ENCODE results near the gene SNPH.
A peak's percentile ranks its signal among the peaks of the same experiment; 100 is the strongest.

SNPH gene

DNA sequence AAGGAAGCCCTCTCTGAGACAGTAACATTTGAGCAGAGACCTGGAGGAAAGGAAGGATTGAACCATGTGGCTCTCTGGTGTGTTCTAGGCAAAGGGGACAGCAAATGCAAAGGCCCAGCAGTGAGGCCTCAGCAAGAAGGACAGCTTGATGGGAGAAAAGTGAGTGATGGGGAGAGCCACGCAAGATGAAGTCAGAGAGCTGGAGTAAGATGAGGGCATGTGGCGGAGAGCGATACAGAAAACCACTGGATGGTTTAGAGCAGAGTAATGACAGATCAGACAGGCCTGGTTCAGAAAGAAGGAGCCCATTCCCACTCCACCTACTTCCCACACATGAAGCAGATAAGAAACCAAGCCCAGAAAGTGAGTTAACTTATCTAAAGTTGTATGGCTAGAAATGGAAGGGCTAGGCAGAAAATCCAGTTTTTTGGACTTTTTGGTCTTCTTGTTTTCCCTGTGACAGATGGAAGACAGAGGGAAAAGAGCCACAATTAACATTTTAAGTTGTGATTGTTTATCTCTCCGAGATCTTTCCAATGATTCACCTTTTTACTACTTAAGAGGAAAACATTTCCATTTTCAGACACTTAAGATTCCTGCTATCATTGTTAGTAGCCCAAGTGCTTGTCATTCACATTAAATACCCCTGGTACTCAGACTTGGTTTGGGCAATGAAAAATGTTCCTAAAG, 723 bp upstream of the SNPH start:
- no peak for DNase-seq

DNA sequence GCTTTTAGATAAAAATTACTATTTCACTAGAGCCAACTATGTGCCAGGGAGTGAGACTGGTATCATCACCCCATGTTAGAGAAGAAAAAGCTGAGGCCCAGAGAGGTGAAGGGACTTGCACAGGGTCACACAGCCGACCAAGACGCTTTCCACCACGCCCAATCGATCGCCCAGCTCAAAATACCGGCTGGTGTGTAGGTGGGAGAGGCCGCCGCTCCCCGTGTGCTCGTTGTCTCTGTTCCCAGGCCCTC, 253 bp upstream of the SNPH start:
- no peak for DNase-seq

DNA sequence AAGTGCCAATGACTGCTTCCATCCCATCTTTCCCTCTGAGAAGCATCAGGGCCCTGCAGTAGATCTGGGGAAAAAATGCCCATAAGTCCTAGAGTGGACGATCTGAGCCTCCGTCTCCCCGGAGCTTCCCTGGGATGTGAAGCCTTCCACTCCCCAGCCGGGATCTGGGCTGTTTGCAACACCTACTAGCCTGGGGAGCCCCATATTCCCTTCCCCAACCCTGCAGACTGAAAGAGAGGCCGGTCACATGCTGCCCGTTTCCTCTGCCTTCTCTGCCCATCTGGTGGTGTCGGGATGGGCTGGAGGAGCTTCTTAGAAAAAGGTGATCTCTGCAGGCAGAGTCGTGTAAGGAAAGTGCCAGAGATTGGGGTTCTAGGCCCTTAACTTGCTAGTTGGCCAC, 1.1 kb downstream of the SNPH start:
- no peak for DNase-seq

DNA sequence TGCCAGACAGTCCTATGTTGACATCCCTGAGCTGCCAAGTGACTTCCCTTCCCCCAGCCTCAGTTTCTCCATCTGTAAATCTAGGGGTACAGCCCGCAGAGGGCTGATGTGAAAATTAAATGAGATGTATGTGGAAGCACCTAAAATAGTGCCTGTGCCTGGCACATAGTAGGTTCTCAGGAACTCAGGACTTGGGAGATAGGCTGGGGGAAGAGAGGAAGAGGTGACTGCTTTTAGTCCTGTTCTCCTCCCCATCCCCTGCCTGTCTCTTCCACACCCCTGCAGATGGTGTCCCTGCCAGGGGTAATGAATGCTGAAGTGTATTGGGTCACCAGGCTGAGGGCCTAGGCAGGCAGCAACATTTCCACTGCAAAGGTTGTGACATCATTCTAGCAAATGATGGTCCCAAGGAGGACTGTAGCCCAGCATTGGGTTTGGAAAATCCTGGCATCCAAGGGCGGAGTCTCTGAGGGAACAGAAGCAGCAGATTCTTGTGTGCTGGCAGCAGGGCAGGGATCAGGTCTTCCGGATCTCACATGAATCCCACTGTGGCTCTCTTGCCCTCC, 1.8 kb downstream of the SNPH start:
- no peak for DNase-seq

DNA sequence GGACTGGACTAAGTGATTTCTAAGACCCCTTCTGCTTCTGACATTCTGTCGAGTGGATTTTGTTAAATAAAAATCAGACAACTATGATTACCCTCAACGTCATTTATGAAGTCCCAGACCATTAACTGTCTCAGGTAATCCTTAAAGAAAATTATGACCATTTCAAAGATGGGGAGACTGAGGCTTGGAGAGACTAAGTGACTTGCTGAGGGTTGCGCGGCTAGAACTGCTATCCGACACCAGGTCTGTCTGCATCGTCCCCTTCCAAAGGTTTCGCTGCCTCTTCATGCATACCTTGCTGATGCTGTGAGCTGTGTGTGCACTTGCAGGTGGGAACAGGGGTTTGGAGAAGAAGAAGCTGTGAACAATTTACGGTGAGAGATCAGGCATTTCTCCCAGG, 3.1 kb downstream of the SNPH start:
- no peak for DNase-seq

DNA sequence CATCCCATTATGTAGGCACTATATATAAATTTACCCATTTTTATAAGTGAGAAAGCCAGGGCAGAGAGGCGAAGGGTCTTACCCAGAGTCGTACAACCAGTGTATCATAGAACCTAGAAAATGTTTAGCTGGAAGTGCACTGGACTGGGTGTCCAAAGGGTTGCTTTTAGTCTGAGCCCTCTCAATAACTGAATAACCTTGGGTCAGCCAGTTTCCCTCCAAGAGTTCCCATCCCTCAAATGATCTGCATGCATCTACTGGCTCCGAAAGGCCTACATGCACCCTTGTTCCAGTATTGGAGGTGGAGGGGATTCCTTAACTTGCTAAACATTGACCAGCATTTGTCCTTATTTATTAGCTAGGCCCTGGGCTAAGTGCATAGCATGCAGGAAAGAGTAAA, 3.8 kb downstream of the SNPH start:
- DNase-seq: no peak

DNA sequence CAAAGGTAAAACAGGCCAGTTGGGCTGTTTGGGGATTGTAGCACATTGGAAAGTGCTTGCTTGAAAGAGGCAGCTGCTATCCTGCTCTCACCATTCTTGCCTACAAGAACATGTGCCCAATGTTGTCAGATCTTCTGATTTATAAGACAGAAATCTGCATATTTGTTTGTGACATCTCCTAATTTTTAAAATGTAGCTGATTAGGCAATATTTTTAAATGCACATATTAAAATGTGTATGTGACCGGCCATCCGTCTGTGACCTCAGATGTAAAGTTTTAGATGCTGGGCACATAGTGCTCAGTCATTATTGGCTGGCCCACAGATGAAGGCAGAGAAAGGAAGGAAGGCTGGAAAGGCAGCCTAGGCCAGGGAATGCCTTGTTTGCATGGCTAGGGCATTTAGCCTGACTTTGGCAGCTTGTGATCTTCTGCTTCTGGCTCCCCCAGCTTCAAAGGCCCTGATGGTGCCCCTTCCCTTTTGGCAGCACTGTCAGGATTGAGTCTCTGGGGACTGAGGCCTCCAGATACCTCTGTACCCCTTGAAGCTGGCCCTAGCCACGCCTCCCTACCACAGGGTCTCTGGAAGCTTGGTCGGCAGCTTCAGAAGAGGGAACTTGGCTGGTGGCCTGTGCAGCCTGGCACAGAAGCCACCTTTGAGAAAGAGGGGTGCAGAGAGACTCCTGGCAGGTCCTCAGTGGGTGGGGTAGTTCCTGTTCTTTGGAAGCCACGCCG, 6.4 kb downstream of the SNPH start:
- DNase-seq: no peak

DNA sequence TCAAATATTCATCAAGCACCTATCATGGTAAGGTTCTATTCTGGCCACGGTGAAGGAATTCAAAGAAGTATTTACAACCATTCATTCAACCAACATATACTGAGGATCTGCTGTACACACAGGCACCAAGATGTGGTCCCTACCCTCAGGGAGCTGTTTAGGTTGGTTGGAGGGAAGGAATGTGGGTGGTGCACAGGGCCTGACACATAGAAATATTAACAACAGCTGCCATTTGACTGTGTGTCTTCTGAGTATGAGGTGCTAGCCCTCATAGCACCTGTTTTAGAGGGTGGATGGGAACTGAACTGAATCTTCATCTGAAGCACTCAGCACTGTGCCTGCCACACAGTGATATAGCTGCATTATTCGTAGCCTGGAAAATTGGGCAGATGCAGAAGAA, 7.3 kb downstream of the SNPH start:
- DNase-seq: no peak

DNA sequence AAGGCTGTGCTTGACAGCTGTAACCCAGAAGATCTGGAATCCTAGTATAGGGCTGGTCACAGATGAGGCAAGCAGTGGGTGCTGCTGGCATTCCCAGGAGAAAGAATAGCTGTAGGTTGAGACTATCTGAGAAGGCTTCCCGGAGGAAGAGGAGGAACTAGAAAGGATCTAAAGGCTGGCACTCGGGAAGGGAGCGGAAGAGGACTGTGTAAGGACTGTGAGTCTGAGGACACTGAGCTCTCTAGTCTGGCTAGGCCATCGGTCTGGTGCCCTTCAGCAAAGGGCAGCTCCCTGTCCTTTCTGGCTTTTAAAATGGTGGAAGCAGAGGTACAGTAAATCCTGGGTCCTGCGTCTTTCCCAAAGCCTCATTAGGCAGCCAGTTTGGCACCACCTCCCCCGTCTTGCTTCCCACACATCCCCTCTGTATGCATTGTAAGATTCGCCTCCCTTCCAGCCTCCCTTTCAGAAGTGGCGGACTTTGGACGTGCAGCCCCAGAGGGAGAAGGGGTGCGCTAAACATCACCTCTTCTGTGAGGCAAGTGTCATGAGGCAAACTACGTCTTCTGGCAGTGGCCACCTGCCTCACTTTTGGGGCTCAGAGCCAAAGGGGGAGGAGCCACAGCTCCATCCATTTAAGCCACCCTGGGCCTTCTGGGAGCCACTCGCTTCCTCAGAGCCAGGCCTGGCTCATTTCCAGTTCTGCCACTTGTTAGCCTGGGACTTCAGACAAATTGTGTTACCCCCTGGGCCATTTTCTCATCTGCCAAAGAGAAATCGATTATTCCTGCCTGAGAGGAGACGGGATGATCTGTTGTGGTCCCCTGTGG, 8.6 kb downstream of the SNPH start:
- DNase-seq: no peak

DNA sequence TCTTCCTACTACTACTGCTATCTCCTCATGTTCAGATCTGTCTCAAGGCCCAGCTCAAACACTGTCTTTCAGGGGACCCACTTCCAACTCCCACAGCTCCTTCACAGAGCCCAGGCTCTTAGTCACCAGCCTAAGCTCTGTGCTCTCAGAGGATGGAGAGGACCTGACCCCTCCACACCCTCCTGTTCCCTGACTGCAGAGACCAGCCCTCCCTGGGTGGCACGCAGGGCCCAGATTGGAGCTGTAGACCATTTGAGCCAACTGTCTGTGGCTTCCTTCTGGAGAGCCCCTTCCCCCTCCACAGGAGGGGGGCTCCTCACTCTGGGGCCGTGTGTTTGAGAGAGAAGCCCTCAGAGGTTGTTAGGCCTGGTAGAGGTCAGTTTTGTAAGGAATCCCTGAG, 9.8 kb downstream of the SNPH start:
- DNase-seq: no peak

DNA sequence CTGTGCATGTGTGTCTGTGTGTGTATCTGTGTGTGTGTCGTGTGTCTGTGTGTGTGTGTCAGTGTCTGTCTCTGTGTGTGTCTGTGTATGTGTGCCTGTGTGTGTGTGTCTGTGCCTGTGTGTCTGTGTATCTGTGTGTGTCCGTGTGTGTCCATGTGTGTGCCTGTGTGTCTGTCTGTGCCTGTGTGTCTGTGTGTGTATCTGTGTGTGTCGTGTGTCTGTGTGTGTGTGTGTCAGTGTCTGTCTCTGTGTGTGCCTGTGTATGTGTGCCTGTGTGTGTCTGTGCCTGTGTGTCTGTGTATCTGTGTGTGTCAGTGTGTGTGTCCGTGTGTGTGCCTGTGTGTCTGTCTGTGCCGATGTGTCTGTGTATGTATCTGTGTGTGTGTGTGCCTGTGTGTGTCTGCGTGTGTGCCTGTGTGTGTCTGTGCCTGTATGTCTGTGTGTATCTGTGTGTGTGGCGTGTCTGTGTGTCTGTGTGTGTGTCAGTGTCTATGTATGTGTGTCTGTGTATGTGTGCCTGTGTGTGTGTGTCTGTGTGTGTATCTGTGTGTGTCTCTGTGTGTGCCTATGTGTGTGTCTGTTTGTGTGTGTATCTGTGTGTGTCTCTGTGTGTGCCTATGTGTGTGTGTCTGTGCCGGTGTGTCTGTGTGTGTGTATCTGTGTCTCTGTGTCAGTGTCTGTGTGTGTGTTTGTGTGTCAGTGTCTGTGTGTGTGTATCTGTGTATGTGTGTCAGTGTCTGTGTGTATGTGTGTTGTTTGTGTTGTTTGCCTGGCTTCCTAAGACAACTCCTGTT, 11.6 kb downstream of the SNPH start:
- DNase-seq: no peak

DNA sequence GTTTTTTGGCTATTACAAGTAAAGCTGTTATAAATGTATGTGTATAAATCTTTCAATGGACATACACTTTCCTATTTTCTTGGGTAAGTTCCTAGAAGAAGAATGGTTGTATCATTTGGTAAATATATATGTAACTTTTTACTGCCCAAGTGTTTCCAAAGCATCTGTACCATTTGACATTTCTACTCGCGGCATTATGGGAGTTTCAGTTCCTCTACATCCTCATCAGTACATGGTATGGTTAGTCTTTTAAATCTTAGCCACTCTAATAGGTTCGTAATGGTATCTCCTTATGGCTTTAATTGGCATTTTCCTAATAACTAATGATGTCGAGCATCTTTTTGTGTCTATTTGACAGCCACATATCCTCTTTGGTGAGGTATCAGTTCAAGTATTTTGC, 12.9 kb downstream of the SNPH start:
- no peak for DNase-seq

DNA sequence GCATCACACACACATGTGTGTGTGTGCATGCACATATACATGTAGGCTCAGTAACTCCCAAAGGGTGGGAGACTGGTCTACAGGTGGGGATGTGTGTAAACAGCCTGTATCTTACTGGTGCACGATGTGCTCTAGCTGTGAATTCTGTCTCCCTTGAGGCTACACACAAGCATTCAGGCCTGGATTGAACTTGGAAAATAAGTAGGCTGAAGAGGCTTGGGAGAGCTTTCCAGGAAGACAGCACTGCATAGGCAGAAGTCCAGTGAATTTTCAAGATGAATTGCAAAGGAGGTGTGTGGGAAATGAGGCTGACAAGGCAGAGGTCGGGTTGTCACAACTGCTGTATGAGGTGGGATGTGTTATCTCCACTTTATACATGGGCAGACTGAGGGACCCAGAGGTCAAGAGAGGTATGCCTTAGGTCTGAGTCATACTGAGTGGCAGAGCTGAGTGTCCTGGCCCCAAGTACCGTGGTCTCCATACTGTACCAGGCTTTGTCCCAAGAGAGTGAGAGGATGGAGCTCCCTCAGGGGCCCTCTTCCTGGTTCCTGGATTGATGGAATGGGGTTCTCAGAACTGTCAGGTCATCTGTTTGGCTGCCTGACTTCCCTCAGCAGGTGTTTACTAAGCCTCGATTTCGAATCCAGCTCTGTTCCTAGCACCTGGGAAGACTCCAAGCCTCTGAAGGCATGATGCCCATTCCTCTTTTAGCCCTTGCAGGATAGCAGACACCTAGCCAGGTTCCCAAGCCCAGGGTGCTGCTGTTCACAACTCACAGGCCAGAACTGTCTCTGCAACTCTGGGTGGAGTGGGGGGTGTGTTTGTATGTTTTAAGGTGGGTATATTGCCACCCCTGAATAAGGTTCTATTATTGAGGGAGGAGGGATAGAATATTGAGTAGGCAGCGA, 14.4 kb downstream of the SNPH start:
- DNase-seq: peak in 1 of 2 donors; percentile 9

DNA sequence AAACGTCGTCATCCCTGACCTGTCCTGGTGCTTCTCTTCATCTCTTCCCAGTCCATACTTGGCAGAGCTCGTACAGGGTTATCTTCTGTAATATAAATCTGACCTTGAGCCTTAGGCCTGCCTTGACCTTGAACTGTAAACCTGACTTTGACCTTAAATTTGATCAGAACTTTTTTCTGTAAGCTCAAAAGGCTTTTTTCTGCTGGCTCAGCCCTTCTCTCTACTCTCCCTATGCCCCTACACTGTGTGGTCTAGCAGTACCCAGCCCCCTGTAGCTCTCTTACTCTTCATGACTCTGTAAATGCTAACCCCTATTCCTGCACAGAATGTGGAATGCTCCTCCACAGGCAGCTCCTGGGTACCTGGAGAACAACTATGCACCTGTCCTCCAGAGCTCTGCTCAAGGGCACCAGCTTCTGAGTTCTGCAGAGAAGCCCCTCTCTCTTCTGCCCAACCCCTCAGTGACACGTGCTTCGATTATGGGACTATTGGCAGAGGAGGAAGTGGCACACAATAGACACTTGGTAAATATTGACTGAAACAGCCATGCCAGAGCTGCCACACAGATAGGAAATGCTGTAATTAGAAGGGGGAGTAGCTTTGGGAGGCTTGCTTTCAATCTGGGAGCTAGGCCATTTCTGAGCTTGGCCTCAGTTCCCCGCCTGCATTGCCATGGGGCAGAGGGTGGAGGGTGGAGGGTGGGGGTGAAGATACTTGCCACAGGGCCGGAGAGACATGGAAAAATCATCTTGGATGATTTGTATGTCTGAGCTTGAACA, 15.4 kb downstream of the SNPH start:
- peak in 1 of 2 donors; percentile 11 for DNase-seq

DNA sequence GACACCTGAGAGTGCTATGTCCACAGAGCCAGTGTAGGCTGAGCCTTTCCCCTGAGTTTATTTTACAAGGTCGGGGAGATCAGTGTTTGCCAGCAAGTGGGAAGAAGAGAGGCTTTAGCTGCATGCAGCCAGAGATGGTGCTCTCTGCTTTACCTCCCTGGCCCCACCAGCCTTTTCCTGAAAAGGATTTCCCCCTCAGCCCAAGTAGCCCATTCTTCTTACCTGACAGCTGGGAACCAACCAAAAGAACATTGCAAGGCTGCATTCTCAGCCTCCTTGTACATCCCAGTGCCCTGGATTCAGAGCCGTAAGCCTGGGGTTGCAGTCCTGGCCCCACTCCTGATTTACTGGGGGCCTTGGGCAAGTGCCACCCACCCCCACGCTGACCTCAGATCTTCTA, 16.9 kb downstream of the SNPH start:
- no peak for DNase-seq

DNA sequence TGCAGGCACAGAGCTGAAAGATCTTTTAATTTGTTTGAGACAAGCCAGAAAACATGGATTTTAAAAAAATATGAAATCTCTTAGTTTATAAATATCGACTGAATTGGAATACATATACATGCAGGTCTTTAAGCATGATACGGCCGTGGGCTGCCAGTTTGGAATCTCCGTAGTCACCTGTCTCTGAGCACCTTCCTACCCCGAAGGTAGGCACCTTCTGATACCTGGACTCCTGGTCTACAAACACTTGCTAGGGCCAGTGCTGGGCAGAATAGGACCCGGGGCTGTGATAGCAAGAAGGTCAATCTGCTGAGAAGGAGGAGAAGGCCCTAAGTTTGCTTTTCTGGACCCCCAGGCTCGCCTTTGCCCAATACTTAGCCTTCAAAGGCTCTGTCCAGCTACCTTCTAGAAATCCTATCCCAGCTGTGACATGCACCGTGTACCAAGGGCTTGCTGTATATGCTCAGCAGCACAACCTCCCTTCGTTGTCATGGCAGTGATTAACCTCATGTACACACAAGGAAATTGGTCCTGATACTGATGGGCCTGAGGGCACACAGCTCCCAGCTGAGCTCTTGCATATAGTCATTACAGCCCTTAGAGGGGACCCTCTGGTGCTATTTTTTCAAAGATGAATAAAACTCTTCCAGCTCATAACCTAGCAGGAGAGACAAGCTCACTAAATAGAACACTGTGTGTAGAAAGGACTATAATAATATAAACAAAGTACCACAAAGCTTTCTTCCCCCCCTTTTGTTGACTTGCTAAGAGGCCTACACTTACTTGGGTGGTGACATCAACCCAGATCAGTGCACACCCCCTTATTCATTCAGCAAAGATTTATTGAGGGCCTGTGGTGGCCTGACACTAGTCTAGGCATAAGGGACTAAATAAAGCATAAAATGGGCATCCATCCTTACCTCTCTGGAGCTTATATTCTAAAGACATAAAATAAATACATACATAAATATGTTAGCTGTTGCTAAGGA, 17.7 kb downstream of the SNPH start:
- DNase-seq: no peak

DNA sequence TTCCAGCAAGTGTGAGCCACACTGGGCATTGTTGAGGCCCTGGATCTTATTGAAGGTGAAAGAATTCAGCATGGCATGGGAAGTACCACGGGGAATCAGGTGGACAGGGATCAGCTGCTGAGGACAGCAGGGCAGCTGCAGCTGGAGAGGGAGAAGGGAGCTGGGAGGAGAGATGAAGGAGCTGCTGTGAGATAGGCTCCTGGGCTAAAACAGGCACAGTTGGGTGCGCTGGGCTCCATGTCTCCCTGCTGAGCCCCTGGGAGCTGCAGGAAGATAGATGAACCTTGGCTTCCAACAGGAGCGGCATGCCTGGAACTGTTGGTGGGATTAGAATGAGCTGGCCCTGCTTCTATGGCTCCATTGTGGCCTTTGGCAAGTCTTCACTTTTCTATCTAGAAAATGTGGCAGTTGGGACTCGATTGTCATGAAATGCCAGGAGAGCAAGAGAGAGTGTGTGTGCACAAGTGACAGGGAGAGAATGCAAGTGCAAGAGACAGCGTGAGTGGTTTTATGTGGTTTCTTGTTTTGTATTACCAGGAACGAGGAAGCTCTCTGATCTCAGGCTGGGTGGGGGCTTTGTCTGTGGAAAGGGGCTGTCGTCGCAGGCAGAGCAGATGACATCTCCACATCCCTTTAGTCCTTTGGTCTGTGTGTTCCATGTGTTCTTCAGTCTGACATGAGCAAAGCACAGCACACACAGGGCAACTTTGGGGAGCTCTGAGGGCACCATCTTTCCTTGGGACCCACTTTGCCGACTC, 20.4 kb downstream of the SNPH start:
- DNase-seq: no peak

DNA sequence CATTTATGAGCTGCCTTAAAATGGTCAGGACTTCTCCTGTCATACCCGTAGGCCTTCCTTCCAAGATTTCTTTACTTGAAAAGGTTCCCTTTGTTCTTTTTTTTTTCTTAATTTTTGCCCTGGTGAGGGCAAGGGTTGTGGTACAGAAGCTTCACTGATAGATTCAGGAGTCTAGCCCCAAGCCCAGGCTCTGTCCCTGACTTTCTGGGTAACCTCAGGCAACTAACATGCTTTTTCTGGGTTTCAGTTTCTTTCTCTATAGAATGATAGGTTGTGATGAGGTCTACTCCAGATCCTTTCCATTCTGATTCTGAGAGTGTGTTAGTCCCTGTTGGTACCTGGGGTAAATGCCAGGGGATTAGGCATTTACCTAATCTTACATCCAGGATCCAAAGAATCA, 21.2 kb downstream of the SNPH start:
- DNase-seq: no peak
